Breast epithelium (tissue), 3 donors: Measurements from ENCODE around the gene POPDC3.

Experiments used
- CTCF ChIP-seq, 3 donors: fragments of 450-650 bp; IDR thresholded peaks; one replicate each; pipeline ENCODE4 v1.5.1; 2016 to 2017; ENCODE audit warnings: antibody characterized with exemption in 3 of 3, mild to moderate bottlenecking in 3 of 3, moderate library complexity in 3 of 3
- POLR2AphosphoS5 ChIP-seq, 3 donors: sonication (generic); formaldehyde crosslinking; IDR thresholded peaks; one replicate each; pipeline ENCODE4 v1.6.1; 2017; ENCODE audit warnings: antibody characterized with exemption in 3 of 3

GRCh38 chr6:105151644-105152043, 28.2 kb downstream of the POPDC3 start:
- TF ChIP-seq CTCF (IDR thresholded peaks at IDR 0.05) (no peak), POLR2AphosphoS5 (IDR thresholded peaks at IDR 0.05) (no peak)
